T-helper 2 cell treated with Interferon-gamma antibody and Interleukin-4, amounts not matched to agents 100 ng/mL and 5 ng/mL, for 36 hours (primary cell): ENCODE measurements around the gene STN1. TPM values are rescaled to one million over a fixed set of nuclear protein-coding genes. Genes with fewer than 3 reads are reported as not detected.

ENCODE experiments used
- intact Hi-C: fragments of 100-400 bp; cut with micrococcal nuclease; formaldehyde crosslinking; loops from one replicate; pipeline ENCODE4 v1.15.1; 2023
- total RNA-seq: library from RNA; stranded (reverse); gene quantifications from 2 replicates; pipeline ENCODE4 v1.2.3, GENCODE V29; 2022

STN1 gene
- total RNA-seq, 1 donor from 2014 or later, result 37.1 TPM

DNA sequence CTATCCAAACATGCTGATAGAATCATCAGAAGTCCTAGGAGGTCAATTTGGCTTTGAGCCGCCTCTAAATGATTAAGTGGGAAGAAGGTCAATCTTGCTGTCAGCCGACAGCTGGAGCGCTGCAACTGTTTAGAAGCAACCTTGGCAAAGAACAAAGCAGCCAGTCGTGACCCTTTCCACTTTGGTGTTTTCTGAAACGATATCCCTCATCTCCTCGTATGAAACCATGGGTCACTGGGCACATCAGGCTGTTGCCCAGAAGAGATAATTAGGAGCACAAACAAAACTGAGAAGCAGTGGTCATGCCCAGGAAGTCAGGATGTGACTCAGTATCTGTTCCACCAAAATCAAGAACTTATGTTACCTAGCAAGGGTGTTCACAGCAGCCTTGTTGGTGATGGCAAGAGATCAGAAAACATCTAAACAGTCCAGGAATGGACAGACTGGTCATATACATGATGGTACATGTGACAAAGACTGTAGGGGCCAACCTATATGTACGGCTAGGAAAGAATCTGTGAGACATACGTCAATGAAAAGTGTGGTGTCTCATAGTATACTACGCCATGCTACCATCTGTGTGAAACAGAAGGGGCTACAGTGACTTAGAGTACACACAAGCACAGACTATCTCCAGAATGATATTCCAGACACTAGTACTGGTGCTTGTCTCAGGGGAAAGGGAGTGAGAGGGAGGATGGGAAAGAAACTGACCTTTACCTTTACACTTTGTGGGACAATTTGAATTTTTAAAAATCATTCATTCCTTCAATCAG, 22.4 kb downstream of the STN1 start:
- intact Hi-C loops, result no loop called here

DNA sequence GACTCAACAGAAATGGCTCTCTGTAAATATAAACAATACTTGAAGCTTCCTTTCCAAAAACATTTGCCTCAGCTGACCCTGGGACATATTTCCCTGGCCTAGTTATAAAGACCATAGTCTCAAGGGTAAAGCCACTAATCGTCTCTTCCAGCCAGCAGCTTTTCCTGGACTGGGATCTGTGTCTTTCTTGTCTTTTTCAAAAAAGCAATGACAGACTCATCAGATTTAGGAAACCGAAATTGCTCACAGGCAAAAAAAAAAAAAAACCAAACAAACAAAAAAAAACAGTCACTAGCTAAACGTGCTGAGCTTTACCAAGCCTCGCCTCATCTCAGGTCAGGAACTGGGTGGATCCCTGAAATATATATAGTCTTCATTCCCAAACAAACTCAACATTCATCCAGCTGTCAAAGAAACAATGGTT, 23.5 kb downstream of the STN1 start:
- intact Hi-C loops, result no loop called here

DNA sequence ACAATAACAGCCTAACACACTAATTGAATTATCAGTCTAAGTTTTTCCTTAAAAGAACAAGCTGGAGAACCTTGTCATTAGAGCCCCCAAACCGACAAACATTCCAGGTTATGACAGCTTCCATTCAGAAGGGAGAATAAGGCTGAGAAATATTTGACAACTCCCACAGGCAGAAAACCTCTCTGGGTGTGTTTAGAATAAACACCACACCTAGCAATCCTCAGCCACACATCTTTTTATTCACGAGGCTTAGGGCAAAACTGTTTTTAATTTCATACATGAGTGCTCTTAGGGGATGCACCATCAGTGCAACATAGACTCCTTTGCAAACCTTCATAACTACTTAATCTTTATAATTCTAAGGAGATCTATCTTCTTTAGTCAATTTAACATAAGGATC, 24.2 kb downstream of the STN1 start:
- intact Hi-C loops, result no loop called here

DNA sequence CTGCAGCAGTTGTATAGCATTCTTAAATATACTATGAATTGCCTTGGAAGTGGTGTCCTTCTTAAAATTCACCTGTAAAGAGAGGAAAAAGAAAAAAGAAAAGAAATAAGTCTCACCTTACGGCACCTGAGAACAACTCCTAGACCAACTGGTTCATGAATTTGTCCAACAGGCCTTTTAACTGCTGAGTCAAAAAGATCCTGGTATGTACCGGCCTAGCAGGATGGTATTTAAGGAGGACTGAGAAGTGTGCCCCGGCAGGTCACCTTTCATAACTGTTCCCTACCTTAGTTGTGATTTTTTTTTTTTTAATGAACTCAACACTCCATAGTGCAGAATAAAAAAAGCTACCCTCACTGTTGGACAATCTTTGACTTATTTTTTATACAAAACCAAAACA, 25.8 kb downstream of the STN1 start:
- intact Hi-C loops, result no loop called here

DNA sequence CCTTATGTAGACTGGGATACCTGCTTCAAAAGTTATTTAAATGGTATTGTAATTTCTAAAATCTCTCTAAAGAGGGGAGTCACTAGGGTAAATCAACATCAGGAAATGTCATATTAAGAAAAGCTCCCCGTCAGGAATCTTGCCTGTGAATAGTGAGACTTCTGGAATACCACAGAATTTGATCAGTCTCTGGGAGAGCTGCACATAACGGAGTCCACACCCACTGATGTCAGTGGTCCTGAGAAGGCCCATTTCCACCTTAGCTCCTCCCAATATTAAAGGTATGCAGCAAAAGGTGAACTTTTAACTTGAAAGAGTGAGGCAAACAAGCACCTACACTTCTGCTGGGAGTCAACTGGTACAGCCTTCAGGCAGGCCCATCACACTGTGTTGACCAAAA, 27.3 kb downstream of the STN1 start:
- intact Hi-C loops, result no loop called here

DNA sequence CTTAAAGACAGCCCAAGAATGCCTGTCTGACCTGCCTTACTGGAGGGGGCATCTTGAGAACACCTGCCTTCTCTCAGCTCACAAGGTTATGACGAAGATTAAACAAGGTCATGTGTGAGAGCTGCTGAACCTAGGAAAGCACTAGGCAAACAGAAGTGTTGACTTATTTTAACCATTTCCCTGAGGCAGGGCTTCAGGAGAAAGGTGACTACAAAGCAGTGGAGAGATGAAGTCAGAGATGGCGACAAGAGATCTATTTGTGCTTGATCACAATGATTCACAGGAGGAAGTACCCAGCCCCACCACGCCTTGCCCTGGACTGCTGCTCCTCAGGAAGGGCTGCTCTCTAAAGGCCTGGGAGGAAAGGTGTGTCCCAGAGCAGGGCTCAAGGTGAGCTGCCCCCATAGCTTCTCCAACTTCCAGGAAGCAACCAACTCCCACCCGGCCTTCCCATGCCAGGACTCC, 27.8 kb downstream of the STN1 start:
- intact Hi-C loops, result no loop called here

DNA sequence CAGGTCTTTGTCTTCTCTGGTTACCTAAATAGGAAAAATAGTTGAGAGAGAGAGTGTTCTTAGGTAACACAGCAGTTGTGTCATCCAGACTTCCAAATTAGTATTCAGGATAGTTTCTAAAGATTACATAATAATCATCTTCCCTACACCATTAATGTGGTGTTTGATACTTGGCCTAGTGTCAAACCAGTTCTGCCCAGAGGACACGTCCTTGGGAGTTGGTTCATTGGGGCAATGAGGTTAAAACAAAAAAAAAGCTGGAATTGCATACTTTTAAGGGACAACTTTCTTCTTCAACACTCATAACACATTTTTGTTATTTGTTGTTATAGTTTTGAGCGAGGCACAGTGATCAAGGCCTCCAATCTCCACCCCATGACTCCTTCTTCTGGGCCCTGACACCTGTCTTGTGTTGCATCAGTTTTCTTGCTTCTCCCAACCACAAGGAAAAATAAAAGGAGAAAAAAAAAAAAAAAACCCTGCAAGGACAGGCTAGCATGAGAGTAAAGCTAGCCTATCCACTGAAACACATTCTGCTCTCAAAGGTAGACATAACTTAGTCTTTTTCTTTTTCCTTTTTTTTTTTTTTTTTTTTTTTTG, 28.8 kb downstream of the STN1 start:
- intact Hi-C loops, result loop anchor here (10.0 kb wide), 1 partner anchor 136 kb away; no protein-coding TSS in a partner anchor

DNA sequence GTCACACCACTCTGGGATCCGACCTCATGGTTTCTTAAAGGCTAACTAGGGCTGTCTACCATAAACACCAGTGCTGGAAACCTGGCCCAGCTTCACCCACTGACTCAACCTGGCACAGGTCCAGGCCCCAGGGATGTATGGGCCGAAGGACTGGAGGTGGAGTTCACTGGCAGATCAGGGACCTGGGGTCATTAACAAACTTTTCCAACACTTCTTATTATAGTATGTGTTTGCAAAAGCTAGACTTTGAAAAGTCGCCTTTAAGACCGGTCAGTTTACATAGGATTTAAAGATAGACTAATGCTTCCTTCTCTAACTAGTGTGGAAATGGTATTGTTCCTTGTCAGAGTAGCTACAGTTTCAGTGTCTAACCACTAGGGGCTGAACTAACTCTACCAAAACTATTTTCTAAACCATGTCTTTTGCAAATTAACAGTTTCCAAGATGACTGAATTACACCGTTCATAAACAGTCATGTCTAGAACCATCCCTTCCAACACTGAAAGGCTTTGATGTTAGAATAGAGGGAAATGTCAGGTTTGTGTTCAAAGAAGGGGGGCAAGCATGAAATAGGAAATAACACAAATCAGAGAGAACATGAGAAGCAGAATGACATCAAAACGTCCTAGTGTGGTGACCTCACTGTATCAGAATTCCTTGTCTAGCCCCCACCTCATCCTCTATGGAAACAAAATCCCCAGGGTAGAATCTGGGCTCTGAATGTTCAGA, 29.7 kb downstream of the STN1 start:
- intact Hi-C loops, result loop anchor here (1.0 to 10.0 kb wide), 6 partner anchors 33 to 321 kb away; partner anchors contain the start of gene SLK

DNA sequence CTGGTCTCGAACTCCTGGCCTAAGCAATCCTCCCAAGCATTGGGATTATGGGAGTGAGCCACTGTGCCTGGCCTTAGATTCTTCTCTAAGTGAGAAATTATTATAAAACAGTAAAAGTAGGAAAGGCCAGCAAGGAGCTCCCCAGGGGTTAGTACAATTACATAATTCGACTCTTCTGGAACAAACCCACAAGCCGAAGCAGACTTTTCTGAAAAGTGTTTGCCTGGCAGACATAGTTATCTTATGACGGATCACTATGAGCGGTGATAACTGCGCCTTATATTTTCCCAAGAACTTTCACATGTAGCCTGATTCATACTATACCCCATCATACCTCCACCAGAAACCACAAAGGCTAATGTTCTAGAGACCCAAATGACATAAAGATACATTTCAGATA, 32.4 kb downstream of the STN1 start:
- intact Hi-C loops, result loop anchor here (10.0 kb wide), 1 partner anchor 139 kb away; no protein-coding TSS in a partner anchor

DNA sequence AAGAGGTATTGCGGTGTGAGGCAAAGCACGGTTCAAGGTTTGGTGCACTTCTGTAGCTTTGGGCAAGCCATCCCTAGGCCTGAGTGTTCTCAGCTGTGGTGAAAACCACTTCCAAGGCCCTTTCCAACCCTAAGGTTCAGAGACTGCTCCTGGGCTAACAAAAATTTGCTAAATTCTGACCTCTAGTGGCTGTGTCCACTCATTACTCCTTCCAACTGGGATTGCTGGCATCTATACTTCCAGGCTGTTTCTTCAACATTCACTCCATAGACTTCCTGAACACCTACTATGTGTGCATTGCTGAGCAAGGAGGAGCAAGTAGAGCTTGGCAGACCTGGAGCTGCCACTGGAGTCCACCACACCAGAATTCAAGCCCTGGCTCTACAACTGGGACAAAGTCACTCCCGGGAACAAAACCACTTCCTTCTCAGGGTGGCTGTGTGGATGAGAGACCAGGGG, 33.3 kb downstream of the STN1 start:
- intact Hi-C loops, result loop anchor here (1.0 to 10.0 kb wide), 2 partner anchors 140 to 171 kb away; no protein-coding TSS in a partner anchor

DNA sequence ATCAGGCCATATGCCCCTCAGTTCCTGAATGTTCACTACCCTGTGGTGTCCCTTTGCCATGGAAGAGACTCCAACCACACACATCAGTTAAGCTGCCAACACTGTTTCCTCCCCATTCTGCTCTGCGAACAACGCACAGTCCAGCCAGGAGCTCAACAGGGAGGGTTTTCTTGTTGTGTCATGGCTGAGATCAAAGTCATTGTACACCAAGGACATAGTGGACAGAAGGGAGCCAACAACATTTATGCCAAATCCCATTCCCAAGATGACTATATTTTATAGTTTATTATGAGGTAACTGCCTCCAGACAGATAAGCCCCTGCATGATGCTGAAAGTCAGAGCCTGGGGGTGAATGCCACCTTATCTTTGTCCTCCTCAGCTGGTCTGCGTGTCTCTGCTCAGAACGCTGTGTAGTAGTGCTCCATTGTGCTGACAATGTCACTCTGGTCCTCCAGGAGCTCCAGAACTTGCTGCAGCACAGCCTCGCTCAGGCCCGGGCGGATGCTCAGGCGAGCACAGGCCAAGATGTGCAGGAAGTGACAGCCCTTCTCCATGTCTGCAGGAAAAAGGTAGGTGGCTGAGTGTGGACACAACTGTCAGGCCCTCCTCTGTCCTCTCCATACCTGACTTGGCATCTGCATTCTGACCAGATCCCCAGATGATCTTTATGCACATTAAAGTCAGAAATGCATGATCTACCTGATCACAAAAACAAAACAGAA, 35.5 kb downstream of the STN1 start:
- intact Hi-C loops, result loop anchor here (10.0 kb wide), 1 partner anchor 142 kb away; no protein-coding TSS in a partner anchor

DNA sequence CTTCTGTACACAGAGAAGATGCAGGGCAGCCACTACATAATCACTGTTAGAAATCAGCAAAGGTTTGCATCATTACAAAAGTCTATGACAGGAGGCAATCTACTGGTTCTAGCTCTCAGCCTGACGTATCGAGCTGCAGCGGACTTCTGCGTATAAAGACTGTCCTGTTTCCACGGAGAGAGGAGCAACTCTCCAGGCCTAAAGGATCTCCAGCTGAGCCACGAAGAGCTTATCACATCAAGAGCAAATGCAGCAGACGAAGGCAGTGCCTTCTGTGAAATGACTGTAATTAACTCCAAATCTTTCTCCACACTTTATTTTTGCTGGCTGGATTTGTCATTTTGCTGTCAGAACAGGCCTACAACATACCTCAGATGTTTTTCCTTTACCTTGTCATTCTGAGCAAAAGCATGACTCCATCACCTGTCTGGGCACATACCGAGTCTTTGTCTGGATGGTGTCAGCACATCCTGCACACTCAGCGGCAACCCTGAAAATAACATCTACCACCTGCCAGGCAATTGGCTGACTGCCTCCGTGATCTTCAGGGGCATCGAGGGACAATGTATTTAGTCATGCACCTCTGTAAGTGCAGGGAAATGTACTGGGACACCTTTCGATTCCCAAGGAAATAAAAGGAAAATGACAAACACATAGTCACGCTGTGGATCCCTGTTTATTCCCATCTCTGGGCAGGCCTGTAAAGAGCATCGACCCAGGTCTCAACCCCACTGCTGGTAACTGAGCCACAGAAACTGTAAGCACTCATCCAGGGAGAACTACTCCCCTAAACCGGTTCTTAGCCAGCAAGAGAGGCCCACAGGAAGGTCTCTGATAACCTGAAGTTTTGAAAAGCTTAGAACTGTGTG, 36.3 kb downstream of the STN1 start:
- intact Hi-C loops, result loop anchor here (10.0 kb wide), 1 partner anchor 143 kb away; no protein-coding TSS in a partner anchor

DNA sequence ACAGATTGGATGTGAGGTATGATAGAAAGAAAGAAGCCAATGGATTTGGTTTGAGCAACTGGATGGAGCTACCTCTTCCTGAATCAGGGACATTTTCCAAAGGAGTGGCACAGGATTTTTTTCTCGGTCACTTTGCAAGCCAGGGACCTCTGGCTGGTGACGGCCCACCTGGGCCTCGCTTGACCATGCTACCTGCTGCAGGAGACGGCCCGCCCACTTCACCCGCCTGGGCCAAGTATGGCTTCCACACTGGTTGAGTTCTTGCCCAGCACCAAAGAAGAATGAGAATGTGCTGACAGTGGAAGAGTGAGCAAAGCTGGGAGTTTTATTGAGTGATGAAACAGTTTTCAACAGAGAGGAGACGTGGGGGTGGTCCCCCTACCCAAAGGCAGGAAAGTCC, 38.2 kb downstream of the STN1 start:
- intact Hi-C loops, result loop anchor here (10.0 kb wide), 1 partner anchor 145 kb away; no protein-coding TSS in a partner anchor

DNA sequence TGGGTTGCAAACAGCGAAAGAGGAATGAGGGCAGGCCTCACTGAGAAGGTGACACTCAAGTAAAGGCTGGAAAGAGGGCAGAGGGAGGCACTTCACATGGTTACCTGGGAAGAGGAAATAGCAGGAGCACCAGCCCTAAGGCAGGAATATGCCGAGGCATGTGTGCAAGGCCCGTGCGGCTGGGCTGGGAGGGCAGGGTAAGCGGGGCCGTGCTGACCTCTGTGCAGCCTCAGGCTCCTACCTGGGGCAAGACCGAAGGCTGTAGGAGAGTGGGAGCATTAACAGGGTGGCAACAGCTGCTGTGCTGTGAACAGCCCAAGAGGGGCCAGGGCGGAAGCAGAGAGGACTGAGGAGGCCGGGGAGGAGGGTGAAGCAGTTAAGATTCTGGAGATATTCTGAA, 38.6 kb downstream of the STN1 start:
- intact Hi-C loops, result no loop called here

DNA sequence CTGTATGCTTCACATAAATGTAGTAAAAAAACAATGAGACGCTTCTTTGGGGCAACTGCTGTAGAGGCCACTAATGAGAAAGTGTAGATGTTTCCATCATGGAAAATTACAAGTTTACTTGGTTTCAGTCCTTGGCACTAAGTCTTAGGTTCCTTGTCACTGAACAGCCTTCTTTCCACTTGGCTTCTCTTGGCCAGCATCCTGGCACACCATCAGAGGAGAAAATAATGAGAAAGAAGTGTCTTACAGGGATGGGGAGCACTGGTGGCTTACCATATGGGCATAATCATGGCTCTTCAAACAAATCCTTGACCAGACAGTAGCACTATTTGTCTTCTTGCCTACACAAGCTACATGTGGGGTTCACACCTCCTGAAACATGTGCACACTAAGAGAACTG, 40.1 kb downstream of the STN1 start:
- intact Hi-C loops, result no loop called here

DNA sequence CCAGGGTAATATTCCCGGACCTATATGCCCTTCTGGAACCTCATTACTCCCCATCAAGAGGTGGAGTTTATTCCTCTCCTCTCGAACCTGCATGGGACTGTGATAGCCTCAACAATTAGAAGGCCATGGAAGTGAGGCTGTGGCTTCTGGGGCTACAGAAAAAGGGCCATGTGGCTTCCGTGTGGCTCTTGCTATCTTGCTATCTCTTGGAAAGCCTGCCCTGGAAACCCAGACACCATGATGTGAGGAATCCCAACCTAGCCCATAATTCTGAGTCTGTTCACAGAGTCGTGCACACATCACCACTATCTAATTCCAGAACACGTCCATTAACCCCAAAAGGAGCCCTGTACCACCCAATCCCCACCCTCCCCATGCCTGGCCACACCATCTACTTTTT, 41.8 kb downstream of the STN1 start:
- intact Hi-C loops, result no loop called here

DNA sequence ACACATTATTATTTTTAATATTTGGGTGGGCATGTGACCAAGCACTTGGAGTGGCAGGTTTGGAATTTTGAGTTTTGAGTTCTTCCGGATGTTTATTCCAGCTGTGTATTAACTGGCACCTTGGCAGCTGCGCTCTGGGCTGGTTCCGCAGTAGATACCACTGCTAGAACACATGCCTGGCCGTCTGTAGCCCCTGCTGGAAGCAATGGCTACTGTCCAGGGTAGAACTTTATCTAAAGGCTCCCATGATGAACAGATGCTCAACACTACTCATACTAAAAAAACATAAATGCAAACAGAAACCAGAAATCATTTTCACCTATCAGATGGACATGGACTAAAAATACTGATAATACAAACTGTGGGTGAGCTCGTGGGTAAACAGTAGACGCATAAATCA, 43.3 kb downstream of the STN1 start:
- intact Hi-C loops, result no loop called here

DNA sequence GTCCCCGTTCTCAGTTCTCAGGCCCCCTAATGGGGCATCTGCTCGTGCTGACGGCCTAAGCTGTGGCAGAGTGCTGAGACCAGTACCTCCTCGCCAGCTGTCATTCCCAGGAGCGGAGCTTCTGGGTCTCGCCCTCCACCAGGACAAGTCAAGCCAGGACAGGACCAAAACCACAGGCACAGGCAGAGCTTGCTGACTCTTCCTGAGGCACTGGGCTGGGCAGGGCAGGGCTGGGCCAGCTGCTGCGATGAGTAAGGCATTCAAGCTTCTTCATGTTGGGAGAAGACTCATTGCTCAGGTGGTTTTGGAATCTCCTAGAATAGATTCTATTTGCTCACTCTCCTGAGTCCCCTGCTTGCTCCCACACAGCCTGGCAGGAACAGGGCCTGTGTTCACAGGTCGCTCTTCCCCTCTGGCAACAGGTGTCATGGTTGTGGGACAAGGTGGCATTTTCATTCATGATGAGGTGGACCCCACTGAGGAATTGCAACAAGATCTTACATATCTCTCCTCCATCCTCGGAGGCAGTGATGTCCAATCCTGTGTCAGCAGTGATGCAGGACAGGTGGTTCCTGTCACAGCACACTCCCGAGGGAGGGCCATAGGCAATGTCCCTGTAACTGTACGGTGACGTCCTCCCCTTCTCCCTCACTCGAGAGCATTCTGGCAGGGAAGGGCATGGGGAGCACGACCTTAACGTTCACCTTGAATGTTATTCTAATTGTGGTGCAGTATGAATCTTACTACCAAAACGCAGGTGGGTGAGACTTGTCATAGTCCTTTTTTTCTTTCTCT, 45.6 kb downstream of the STN1 start:
- intact Hi-C loops, result no loop called here

DNA sequence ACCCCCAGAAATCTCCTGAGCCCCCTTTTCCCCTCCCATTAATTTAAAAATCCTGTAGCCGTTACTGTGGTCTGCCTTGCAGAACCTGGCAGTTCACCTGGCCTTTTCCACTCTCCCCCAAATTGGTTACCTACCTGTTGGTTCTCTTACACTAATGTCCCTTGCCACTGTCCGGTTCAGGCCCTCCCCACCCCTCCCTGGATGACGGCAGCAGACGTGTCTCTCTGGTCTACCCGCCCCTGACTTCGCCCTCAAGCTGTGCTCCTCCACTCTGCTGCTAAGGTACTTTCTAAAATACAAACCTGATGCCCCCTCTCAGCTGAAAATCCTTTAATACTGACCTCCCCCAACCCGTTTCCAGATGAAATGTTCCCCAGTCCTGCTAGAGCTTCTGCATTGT, 47.0 kb downstream of the STN1 start:
- intact Hi-C loops, result no loop called here
